MM.1S (cell line): ENCODE measurements around the gene MAPK11.
A peak's percentile ranks its signal among the peaks of the same experiment; 100 is the strongest.

Experiments
- DNase-seq: peaks from one replicate; pipeline ENCODE4 v3.0.0-alpha.2; 2015
- H2AFZ ChIP-seq: fragments of 300-600 bp; sonication (generic); 2 replicates; pipeline ENCODE4 v1.6.0; 2016; ENCODE audit warnings: antibody characterized with exemption, low read length
- H3F3A ChIP-seq: fragments of 300-600 bp; sonication (generic); 2 replicates; pipeline ENCODE4 v1.6.1; 2016; ENCODE audit warnings: mild to moderate bottlenecking, antibody characterized with exemption, low read length, moderate library complexity, mixed read lengths; ENCODE audit not compliant: insufficient read depth
- H3K27ac ChIP-seq: fragments of 300-600 bp; sonication (generic); 2 replicates; pipeline ENCODE4 v1.5.1; 2016; ENCODE audit warnings: mild to moderate bottlenecking, low read length
- H3K27me3 ChIP-seq: fragments of 300-600 bp; sonication (generic); replicated peaks from 2 replicates; pipeline ENCODE4 v1.6.0; 2016; ENCODE audit warnings: low read length; ENCODE audit not compliant: insufficient read depth
- H3K36me3 ChIP-seq: fragments of 300-600 bp; sonication (generic); replicated peaks from 2 replicates; pipeline ENCODE4 v1.6.1; 2016; ENCODE audit warnings: mild to moderate bottlenecking, low read length, mixed read lengths; ENCODE audit not compliant: insufficient read depth
- H3K4me1 ChIP-seq: fragments of 300-600 bp; sonication (generic); 2 replicates; pipeline ENCODE4 v1.6.1; 2016; ENCODE audit warnings: low read length, mixed read lengths
- H3K4me2 ChIP-seq: fragments of 300-600 bp; sonication (generic); 2 replicates; pipeline ENCODE4 v1.6.0; 2016; ENCODE audit warnings: low read depth, low read length
- H3K4me3 ChIP-seq: fragments of 300-600 bp; sonication (generic); 2 replicates; pipeline ENCODE4 v1.5.1; 2016; ENCODE audit warnings: low read length, mixed read lengths
- H3K79me2 ChIP-seq: fragments of 300-600 bp; sonication (generic); 2 replicates; pipeline ENCODE4 v1.6.1; 2016; ENCODE audit warnings: mixed run types, low read length, mixed read lengths
- H3K9ac ChIP-seq: fragments of 300-600 bp; sonication (generic); 2 replicates; pipeline ENCODE4 v1.6.1; 2016; ENCODE audit warnings: low read length, mixed read lengths
- H3K9me2 ChIP-seq: fragments of 300-600 bp; sonication (generic); replicated peaks from 2 replicates; pipeline ENCODE4 v1.6.1; 2016; ENCODE audit warnings: mild to moderate bottlenecking, low read length, mixed read lengths; ENCODE audit not compliant: insufficient read depth
- H3K9me3 ChIP-seq: fragments of 300-600 bp; sonication (generic); replicated peaks from 2 replicates; pipeline ENCODE4 v1.6.1; 2016; ENCODE audit warnings: mild to moderate bottlenecking, low read length, mixed read lengths; ENCODE audit not compliant: insufficient read depth
- H4K20me1 ChIP-seq: fragments of 300-600 bp; sonication (generic); 2 replicates; pipeline ENCODE4 v1.6.1; 2016; ENCODE audit warnings: mild to moderate bottlenecking, low read length, moderate library complexity, mixed read lengths; ENCODE audit not compliant: insufficient read depth
- EZH2 ChIP-seq: fragments of 300-600 bp; sonication (generic); optimal IDR thresholded peaks from 2 replicates; pipeline ENCODE3; 2017; ENCODE audit warnings: low read depth, mild to moderate bottlenecking, antibody characterized with exemption, low read length, mixed read lengths
- EZH2phosphoT487 ChIP-seq: fragments of 300-600 bp; sonication (generic); IDR thresholded peaks from 2 replicates; pipeline ENCODE4 v1.6.1; 2018; ENCODE audit warnings: antibody characterized with exemption, low read length
- TF ChIP-seq, protein P1 (sequence below): fragments of 300-600 bp; sonication (generic); IDR thresholded peaks from 2 replicates; pipeline ENCODE4 v1.5.1; 2016; ENCODE audit warnings: antibody characterized with exemption, low read length, mixed read lengths

The MAPK11 gene

DNA sequence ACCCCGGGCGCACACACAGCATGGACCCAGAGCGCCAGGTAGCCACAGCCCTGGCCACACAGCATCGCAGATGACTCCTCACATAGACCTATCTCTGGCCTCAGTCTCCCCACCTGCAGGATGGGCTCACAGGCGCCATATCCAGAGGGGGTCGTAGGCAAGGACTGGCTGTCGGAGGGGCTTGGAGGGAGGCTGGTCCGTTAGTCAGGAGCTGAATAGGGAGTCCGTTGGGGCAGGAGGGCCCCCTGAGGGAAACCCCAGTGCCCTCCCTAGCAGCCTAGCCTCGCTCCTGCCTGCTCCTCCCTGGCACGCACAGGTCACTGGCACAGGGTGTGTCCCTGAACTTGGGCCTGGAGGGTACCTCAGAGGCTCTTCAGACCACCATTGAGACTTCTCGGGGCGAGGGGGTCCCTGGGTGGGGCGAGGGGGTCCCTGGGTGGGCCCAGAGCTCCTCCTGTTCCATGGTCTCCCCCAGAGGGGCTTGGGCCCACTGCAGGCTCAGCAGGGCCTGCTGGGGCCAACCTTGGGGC, 35.3 kb upstream of the MAPK11 start:
- Histone ChIP-seq H3K27me3 (no peaks in the 10 kb centered on the region), H4K20me1 (no peaks in the 10 kb centered on the region), H3K36me3 (no peaks in the 10 kb centered on the region), H3K4me3 (no peak overlapping the region), H3K4me2 (peak overlapping the region; percentile 79; the same call in 1 of the 2 replicates), H3K9me3 (no peaks in the 10 kb centered on the region), H3K79me2 (peaks cover 34% of the 10 kb centered on the region), H2AFZ (no peak overlapping the region), H3K27ac (no peak overlapping the region), H3F3A (peaks cover 9% of the 10 kb centered on the region), H3K9me2 (no peaks in the 10 kb centered on the region), H3K4me1 (peaks cover 22% of the 10 kb centered on the region), H3K9ac (no peak overlapping the region)
- DNase-seq: no peak
- no peak for TF ChIP-seq EZH2phosphoT487
- TF ChIP-seq, protein P1, sequence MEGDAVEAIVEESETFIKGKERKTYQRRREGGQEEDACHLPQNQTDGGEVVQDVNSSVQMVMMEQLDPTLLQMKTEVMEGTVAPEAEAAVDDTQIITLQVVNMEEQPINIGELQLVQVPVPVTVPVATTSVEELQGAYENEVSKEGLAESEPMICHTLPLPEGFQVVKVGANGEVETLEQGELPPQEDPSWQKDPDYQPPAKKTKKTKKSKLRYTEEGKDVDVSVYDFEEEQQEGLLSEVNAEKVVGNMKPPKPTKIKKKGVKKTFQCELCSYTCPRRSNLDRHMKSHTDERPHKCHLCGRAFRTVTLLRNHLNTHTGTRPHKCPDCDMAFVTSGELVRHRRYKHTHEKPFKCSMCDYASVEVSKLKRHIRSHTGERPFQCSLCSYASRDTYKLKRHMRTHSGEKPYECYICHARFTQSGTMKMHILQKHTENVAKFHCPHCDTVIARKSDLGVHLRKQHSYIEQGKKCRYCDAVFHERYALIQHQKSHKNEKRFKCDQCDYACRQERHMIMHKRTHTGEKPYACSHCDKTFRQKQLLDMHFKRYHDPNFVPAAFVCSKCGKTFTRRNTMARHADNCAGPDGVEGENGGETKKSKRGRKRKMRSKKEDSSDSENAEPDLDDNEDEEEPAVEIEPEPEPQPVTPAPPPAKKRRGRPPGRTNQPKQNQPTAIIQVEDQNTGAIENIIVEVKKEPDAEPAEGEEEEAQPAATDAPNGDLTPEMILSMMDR: no peak
- TF ChIP-seq EZH2: no peak

DNA sequence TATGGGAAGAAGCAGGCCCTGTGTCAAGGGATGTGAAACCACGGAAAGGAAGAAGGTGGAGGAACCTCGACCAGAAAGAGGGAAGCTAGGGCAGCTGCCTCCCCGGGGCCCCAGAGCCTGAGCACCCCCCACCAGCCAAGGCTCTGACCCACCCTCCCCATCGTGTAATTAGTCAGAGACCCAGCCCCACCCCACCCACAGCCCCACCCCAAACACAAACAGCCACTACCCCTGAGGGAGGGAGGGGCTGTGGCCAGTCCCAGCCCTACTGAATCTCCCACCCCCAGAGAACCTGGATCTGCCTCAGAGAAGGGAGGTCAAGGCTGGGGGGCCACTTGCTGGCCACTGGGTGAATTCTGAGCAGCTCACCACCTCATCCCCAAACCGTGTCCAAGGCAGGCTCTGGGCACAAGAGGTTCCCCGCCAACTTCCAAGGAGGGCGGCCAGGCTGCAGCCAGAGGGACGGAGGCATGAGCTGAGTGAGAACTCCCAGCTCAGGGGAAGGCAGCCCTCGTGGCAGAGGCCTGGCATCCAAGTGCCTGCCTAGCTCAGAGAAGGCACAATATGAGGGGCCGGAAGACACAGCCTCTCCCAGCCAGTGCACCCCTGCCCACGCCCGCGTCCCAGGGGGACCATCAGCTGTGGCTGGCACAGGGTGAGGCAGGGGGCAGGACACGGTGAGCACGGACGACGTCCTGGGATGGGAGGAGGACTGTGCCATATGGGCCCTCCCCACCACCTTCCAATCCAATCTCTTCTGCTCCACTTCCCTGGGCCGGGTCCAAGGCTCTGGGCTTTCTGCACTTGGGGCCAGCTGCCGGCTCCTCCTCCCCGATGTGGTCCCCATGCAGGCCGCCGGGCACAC, 34.6 kb upstream of the MAPK11 start:
- no peak overlapping the region for H2AFZ ChIP-seq
- H3K36me3 ChIP-seq: no peaks in the 10 kb centered on the region
- H3K27me3 ChIP-seq: no peaks in the 10 kb centered on the region
- DNase-seq: no peak
- H3K4me1 ChIP-seq: peaks cover 22% of the 10 kb centered on the region
- H3K9me3 ChIP-seq: no peaks in the 10 kb centered on the region
- no peaks in the 10 kb centered on the region for H3K9me2 ChIP-seq
- no peak overlapping the region for H3K9ac ChIP-seq
- no peaks in the 10 kb centered on the region for H4K20me1 ChIP-seq
- peaks cover 9% of the 10 kb centered on the region for H3F3A ChIP-seq
- H3K4me2 ChIP-seq: no peak overlapping the region
- peaks cover 35% of the 10 kb centered on the region for H3K79me2 ChIP-seq
- TF ChIP-seq EZH2: no peak
- TF ChIP-seq, protein P1: no peak
- TF ChIP-seq EZH2phosphoT487: no peak
- H3K4me3 ChIP-seq: no peak overlapping the region
- no peak overlapping the region for H3K27ac ChIP-seq

DNA sequence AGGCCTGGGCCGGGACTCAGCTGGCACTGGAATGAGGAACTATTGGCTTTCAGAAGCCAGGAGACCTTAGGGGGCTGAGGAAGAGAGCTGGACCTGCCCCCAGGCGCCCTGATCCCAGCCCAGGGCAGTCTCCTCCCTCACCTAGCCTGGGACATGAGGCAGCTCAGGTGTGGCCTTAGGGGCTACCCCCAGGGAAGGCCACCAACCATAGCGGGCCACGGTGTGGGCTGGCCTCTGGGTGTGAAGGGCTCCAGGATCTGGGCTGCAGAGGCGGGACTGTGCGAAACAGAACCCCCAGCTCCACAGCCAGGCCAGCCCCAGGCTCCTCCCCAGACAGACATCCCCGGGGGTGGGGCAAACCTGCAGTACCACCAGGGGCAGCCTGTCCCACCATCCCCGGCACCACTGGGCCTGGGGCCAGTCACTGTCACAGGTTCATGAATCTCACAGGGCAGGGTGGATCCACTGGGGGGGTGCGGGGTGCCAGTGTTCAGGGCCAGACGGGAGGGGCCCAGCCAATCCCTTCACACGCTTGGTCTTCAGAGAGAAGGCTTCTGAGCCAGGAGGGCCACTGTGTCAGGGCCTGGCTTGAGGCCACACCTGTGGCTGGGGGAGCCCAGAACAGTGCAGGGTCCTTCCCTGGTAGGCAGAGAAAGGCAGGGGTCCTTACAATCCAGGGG, 33.8 kb upstream of the MAPK11 start:
- peaks cover 18% of the 10 kb centered on the region for H3K4me1 ChIP-seq
- H3K4me3 ChIP-seq: no peak overlapping the region
- H3K79me2 ChIP-seq: peaks cover 35% of the 10 kb centered on the region

More for the DNA sequence above, 33.8 kb upstream of the MAPK11 start:
- Histone ChIP-seq H3K9me2 (no peaks in the 10 kb centered on the region), H3K4me2 (no peak overlapping the region), H3K36me3 (no peaks in the 10 kb centered on the region), H3K9ac (no peak overlapping the region), H3F3A (peaks cover 7% of the 10 kb centered on the region), H3K27ac (no peak overlapping the region), H3K9me3 (no peaks in the 10 kb centered on the region), H4K20me1 (no peaks in the 10 kb centered on the region), H2AFZ (no peak overlapping the region), H3K27me3 (no peaks in the 10 kb centered on the region)
- TF ChIP-seq, protein P1: no peak
- no peak for DNase-seq
